Fibroblast of villous mesenchyme (primary cell): ENCODE measurements around the gene PTPRK. TPM values are rescaled to one million over a fixed set of nuclear protein-coding genes. Genes with fewer than 3 reads are reported as not detected.
A peak's percentile ranks its signal among the peaks of the same experiment; 100 is the strongest.

Experiments
- DNase-seq: peaks from one replicate; pipeline ENCODE4 v3.0.0-alpha.2; 2010; ENCODE audit warnings: low read depth
- H3K4me3 ChIP-seq: 2 replicates; pipeline ENCODE4 v1.5.1; 2011; ENCODE audit warnings: low read depth, mild to moderate bottlenecking, low read length
- total RNA-seq: library from RNA; depleted of rRNA; stranded (reverse); fragments of >200 nt; gene quantifications from 2 replicates; pipeline ENCODE4 v1.2.3, GENCODE V29; 2012
- TF ChIP-seq, protein P1 (sequence below): IDR thresholded peaks from 2 replicates; pipeline ENCODE4 v1.5.1; 2012; ENCODE audit warnings: low read depth, mild to moderate bottlenecking, low read length; ENCODE audit not compliant: insufficient read depth

PTPRK gene
- total RNA-seq, 1 donor: 70.0 TPM

DNA sequence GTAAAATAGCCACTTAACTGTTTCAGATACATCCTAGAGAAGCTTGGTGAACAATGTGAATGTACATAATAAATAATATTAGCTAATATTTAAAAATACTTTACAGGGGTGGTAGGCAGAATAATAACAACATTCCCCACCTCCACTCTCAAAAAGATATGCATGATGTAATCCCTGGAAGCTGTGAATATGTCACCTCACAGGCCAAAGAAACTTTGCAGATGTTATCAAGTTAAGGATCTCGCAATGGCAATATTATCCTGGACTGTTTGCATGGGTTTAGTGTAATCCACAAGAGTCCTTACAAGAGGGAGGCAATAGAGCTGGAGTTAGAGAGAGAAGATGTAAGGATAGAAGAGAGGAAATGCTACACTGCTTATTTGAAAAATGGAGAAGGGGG, 7.0 kb upstream of the PTPRK start:
- no peak overlapping the region for H3K4me3 ChIP-seq
- TF ChIP-seq, protein P1, sequence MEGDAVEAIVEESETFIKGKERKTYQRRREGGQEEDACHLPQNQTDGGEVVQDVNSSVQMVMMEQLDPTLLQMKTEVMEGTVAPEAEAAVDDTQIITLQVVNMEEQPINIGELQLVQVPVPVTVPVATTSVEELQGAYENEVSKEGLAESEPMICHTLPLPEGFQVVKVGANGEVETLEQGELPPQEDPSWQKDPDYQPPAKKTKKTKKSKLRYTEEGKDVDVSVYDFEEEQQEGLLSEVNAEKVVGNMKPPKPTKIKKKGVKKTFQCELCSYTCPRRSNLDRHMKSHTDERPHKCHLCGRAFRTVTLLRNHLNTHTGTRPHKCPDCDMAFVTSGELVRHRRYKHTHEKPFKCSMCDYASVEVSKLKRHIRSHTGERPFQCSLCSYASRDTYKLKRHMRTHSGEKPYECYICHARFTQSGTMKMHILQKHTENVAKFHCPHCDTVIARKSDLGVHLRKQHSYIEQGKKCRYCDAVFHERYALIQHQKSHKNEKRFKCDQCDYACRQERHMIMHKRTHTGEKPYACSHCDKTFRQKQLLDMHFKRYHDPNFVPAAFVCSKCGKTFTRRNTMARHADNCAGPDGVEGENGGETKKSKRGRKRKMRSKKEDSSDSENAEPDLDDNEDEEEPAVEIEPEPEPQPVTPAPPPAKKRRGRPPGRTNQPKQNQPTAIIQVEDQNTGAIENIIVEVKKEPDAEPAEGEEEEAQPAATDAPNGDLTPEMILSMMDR: no peak
- DNase-seq: no peak

DNA sequence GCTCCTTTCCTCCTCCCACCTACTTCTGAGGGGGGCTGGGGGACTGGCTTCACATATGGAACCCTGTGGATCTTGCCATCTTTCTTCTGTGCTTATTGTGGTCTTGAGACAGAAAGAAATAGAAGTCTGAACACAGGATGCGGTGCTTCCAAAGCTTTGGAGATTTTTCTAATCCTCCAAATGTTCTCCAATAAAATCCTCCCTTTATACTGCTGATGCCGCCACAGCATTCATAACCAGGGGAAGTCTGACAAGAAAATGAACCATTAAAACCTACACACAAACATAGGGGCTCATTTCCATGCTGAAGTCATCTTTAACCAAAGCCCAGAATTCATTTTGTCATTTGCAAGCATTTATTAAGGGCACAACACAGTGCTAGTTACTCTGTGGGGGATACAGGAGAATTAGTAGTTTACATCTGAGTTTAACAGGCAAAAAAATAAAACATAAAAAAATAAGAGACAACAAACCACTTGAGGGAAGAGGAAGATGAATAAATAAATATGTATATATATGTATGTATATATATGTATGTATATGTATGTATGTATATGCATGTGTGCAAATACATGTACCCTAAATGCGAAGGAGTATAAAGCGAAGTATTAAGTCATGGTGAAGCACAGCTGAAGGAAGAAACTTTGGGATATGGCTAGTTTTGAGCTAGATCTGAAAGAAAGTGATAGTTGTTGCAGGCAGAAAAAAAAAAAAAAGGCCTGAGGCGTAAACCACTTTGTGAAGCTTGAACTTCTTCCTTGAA, 5.9 kb upstream of the PTPRK start:
- TF ChIP-seq, protein P1: no peak
- no peak overlapping the region for H3K4me3 ChIP-seq

DNA sequence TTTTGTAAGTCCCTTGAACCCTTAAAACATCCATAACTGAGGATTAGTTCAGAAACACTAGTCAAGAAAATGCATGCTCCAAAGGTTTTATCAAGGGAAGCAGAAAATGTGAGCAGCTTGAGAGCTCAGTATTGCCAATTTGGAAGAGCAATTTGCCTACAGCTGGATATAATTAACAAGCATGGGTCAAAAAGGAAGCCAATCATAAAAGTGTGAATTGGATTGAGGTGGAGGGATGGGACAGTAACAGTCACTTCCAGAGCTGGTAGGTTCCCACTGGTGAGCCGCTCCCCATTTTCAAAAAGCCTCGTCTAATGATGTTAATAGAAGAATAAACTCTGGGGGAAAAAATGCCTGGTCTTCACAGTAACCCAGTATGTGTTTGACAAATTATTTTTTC, 5.0 kb upstream of the PTPRK start:
- no peak for DNase-seq
- H3K4me3 ChIP-seq: no peak overlapping the region
- TF ChIP-seq, protein P1: no peak

More for the DNA sequence above, 5.9 kb upstream of the PTPRK start:
- no peak for DNase-seq

DNA sequence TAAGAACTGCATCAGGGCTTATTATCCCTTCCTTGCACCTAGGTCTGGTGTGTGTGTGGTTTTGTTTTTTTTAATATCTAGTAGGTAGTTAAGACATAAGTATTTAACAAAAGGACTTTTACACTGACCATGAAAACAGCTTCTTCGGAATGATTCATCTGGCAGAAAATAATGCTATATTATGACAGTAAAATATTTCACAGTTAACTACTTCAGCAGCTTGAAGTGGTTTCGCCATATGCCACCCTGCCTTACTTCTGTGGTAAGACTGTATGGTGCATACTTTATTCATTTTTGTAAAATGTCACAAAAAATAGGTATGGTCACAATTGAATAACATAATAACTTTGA, 858 bp upstream of the PTPRK start:
- H3K4me3 ChIP-seq: peak overlapping the region; percentile 66
- TF ChIP-seq, protein P1: no peak
- peak; percentile 61 for DNase-seq

DNA sequence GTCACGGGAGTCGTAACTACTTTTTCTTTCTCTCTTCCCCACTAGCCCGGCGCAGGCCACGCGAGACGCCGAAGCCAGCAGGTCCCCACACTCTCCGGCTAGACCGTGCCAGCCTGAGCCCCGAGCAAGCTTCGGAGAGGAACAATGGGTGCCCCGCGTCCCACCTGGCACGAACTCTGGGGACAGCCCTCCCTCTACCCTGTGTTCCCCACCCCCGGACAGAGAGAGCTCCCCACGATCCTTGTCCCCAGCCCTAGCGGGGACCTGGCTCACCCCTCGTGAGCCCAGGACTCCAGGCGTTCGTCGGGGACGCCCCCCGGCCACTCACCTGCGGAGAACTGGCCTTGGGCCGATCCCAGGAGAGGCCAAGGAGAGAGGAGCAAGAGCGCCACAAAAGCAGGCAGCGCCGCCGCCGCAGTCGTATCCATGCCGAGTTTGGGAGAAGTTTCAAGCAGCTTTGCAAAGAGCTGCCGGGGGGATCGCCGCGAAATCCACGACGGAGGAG, 416 bp downstream of the PTPRK start:
- peak; percentile 74 for DNase-seq
- H3K4me3 ChIP-seq: peak overlapping the region; percentile 66
- TF ChIP-seq, protein P1: no peak

DNA sequence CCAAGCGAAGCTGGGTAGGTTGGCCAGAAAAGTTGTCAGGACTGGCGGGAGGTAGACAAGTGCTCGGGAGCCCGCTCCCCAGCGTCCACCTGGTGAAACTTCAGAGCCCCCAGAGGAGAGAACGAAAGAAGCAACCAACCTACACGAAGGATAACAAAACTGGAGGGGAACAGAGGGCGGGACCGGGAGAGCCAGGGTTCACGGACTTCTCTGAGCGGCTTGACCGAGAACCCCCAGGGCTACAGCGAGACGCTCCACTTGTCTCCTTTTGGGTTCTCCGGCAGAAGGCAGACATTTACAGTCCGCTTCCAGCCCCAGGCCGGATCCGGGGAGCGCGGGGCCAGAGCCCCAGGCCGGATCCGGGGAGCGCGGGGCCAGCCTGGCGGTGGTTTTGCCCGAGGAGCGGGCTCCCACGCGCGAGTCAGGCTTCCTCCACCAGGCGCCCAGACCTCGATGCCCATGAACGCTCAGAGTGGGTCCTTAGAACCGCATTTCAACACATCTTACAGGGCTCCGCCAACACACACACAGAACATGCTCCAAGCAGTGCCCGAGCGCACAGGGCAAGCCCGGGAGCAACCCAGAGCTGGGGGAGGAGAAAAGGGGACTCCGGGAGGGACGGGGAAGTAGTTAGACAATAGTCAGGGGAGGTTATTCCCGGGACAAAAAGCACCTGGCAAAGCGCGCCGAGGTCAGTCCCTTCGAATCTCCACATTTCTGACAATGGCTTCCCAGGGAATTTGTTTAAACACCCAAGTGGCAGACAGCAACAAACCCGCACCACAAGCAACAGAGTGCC, 1.1 kb downstream of the PTPRK start:
- DNase-seq: peak; percentile 59
- TF ChIP-seq, protein P1: peak; percentile 20
- peak overlapping the region; percentile 66 for H3K4me3 ChIP-seq
